ENCODE data around the gene RASGRP2.
A peak's percentile ranks its signal among the peaks of the same experiment; 100 is the strongest.

RASGRP2 gene

GRCh38 chr11:64743591-64744543 is at the start of gene RASGRP2:
TSS of gene RASGRP2 (minus strand) at chr11:64744142. CDS start at chr11:64742866, 1,276 bp downstream.
- no peak for DNase-seq (ENCODE audit: low read depth, low spot score)

- DNase-seq (ENCODE audit: low read depth, low spot score): no peak
Observed at GRCh38 chr11:64792482-64792881, 48.5 kb upstream of the RASGRP2 start.

- no peak for DNase-seq (ENCODE audit: low read depth, low spot score)
Observed at GRCh38 chr11:64791781-64792291, 47.9 kb upstream of the RASGRP2 start.

- DNase-seq (ENCODE audit: low read depth, low spot score): no peak
Observed at GRCh38 chr11:64790205-64791095, 46.5 kb upstream of the RASGRP2 start.

GRCh38 chr11:64789331-64790204 is 45.6 kb upstream of the RASGRP2 start:
- DNase-seq (ENCODE audit: low read depth, low spot score): no peak

- no peak for DNase-seq (ENCODE audit: low read depth, low spot score)
Observed at GRCh38 chr11:64788321-64789215, 44.6 kb upstream of the RASGRP2 start.

GRCh38 chr11:64787526-64788320 is 43.8 kb upstream of the RASGRP2 start:
- no peak for DNase-seq (ENCODE audit: low read depth, low spot score)

- no peak for DNase-seq (ENCODE audit: low read depth, low spot score)
Observed at GRCh38 chr11:64786308-64786707, 42.4 kb upstream of the RASGRP2 start.

GRCh38 chr11:64784813-64785581 is 41.1 kb upstream of the RASGRP2 start:
- DNase-seq (ENCODE audit: low read depth, low spot score): no peak

- peak; percentile 97 for DNase-seq (ENCODE audit: low read depth, low spot score)
Observed at GRCh38 chr11:64778473-64779298, 34.7 kb upstream of the RASGRP2 start, which contains the start of gene SF1. TSS of gene SF1 (minus strand) at chr11:64778542. CDS start at chr11:64778392, 150 bp downstream.

GRCh38 chr11:64778223-64778472 is 34.2 kb upstream of the RASGRP2 start:
- DNase-seq (ENCODE audit: low read depth, low spot score): no peak

- no peak for DNase-seq (ENCODE audit: low read depth, low spot score)
Observed at GRCh38 chr11:64777449-64778222, 33.7 kb upstream of the RASGRP2 start.

GRCh38 chr11:64776875-64777274 is 32.9 kb upstream of the RASGRP2 start:
- DNase-seq (ENCODE audit: low read depth, low spot score): no peak

- no peak for DNase-seq (ENCODE audit: low read depth, low spot score)
Observed at GRCh38 chr11:64776425-64776824, 32.5 kb upstream of the RASGRP2 start.

GRCh38 chr11:64774144-64774543 is 30.2 kb upstream of the RASGRP2 start:
- no peak for DNase-seq (ENCODE audit: low read depth, low spot score)

GRCh38 chr11:64772303-64773018 is 28.5 kb upstream of the RASGRP2 start:
- no peak for DNase-seq (ENCODE audit: low read depth, low spot score)

Data from iPS DF 19.7 (cell line).